ENCODE data around the gene KRT36.

The KRT36 gene

DNA sequence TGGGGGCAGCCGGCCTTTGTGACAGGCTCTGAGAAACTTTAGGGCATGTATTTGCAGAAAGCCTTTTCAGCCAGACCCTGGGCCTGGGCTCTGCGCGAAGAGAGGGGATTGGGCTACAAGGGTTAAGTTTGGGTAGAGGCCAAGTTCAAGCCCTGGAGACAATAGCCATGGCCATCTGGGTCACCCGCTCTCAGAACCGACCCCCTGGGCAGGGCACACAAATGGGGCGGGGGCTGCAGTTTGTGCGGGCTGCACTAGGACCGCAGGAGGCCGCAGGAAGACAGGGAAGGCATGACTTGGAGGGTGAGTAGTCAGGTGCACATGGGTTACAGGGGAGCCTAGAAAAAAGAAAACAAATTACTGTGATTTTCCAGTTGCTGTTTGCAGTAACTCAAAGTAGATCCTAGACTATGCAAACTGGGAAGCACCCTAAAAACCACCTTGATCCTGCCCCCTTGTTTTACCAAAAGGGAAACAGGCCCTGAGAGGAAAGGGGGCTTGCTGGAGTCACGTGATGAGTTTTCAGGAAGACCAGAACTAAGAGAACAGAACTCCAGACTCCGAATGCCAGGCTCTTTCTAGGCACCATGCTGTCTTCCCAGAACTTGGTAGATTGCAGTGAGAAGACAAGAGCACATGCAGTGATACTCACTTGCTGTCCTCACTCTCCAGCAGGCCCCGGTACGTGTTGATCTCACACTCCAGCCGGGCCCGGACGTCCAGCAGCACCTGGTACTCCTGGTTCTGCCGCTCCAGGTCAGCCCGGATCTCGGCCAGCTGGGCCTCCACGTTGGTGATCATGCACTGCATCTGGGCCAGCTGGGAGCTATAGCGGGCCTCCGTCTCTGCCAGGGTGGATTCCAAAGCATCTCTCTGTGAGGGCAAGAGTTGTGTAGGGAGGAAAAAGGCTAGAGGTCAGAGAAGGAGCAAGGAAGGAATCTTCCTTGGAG, 12.6 kb downstream of the KRT36 start:
- DNase-seq (ENCODE audit: low read depth) = no peak

DNA sequence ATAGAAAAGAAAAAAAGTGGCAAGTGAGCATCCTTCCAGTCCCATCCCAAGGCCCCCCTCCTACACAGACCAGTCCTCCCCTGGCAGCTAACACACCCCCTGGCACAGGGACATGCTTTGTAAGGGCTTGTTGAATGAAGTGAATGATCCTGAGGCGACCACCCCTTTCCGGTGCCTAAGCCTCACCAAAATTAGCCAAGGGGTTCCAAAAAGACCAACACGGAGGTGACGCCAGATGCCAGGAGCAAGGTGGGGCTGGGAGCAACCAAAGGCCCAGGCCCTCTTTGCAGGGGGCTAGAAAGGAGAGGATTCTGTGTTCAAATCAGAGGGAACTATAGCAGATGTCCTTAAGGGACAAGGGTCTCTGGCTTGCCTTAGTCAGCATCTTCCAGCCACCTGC, 14.3 kb downstream of the KRT36 start:
- no peak for DNase-seq (ENCODE audit: low read depth)

DNA sequence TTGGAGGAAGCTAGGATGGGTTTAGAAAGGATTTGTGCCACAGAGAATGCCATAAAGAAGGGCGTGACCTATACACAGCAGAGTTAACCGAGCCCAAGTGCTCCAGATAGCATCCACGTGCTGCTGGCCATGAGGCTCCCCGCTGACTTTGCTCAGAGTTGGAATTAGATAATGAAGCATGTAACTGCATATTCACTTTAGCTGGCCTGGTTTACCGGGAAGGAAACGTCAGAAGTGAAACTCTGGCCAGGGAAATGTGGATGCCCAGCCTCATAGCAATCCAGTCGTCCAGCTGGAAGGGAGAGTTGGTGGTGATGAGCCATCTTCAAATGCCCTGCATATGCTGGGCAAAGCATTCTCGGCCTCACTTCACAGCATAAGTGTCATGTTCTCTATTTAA, 14.8 kb downstream of the KRT36 start:
- peak; percentile 45 for DNase-seq (ENCODE audit: low read depth)

DNA sequence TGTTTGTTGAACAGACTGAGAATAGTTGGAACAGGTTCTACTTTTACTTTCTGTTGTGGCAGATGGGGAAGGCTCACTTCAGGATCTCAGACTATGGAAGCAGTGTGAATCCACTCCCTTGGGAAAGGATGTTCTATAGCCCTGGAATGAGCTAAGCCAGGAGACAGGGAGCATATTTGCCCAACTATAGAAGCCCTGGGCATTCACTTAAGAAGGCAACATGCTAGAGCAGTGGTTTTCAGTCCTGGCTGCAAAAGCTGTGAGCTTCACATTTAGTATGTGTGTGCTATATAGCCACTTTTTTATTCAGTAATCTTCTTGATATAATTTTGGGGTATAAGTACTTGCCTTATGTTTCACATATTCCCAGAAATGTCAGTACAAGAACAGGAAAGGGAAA, 21.4 kb downstream of the KRT36 start:
- DNase-seq (ENCODE audit: low read depth) = no peak

DNA sequence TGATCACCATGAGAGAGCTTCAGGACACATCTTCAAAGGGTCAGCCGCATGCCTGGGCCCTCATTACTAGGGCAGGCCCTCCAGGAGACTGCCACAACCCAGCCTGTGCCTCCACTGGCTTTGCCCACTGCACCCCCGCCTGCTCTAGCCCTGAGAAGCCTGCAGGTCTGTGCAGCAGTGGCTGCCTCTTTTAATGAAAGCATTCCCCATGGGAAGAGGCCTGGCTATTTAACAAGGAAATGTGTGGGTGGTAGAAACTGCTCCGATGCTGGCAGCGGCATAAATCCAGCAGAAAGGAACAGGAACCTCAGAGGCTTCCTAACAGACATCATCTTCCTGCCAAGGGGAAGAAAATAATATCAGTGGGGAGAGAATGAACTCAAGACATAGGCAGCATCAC, 22.1 kb downstream of the KRT36 start:
- no peak for DNase-seq (ENCODE audit: low read depth)

- DNase-seq (ENCODE audit: low read depth) = no peak
Observed at GRCh38 chr17:41466988-41467387, 22.7 kb downstream of the KRT36 start, which contains the start of gene KRT32. TSS of gene KRT32 (minus strand) at chr17:41467386. CDS start at chr17:41467325, 61 bp downstream.

DNA sequence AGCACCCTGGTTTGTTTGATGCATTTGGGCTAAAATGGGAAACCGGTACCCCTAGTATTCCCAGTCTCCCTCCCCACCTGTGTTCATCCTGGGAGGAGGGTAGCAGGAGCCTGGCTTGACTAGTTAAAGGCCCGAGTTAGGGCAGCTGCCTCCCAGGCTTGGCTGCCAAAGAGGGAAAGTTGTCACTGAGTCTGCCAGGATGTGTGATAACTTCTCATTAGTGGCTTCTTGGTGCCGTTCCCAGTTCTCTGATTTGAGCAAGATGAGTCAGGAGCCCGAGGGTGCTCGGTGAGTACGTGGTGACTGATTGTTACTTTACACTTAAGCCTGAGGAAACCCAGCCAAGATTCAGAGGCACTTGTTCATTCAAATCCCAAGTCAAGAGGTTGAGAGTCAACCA, 25.0 kb downstream of the KRT36 start:
- DNase-seq (ENCODE audit: low read depth) = peak; percentile 82

DNA sequence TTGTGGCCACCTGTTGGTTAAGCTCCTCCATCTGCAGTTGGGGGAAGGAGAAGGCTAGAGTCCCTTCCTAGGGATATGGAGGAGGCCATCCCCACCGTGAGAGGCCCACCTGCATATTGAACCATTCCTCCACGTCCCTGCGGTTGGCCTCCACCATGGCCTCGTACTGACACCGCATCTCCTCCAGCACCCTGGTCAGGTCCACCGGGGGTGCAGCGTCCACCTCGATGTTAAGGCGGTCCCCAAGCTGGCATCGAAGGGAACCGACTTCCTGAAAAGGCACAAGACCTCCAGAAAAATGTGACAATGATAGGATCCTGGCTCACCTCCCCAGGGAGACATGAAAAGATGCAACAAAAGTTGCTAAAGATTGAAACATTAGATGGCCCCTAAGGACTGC, 25.5 kb downstream of the KRT36 start:
- DNase-seq (ENCODE audit: low read depth) = no peak

- DNase-seq (ENCODE audit: low read depth) = no peak
Observed at GRCh38 chr17:41463746-41464145, 26.0 kb downstream of the KRT36 start.

DNA sequence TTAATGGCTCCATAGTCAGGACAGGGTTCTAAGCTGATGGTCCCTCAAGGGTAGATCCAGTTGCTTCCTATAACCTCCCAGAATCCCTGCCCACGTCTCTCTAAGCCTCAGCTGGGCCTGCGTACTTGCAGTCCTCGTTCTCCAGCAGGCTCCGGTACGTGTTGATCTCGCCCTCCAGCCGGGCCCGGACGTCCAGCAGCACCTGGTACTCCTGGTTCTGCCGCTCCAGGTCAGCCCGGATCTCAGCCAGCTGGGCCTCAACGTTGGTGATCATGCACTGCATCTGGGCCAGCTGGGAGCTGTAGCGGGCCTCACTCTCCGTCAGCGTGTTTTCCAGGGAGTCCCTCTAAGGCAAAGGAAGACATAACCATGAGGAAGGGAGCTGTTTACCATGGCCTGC, 27.0 kb downstream of the KRT36 start:
- no peak for DNase-seq (ENCODE audit: low read depth)

GRCh38 chr17:41457676-41458075, 32.0 kb downstream of the KRT36 start:
- DNase-seq (ENCODE audit: low read depth) = no peak

GRCh38 chr17:41456204-41456603, 33.5 kb downstream of the KRT36 start:
- no peak for DNase-seq (ENCODE audit: low read depth)

DNA sequence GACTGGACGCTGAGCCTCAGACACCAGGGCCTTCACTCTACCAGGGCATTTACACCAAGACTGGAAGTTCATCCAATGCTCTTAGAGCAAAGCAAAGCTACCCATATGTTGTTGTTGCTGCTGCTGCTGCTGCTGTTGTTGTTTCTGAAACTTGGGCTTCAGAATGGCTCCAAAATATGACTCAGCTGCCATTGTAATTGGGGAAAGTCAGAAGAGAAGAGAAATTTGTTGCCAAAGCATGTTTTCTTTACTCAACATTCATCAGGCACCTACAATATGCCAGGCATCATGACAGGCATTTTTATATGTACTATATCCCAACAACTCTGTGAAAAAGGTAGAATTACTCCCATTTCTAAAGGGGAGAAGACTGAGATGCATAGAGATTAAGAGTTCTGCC, 34.5 kb downstream of the KRT36 start:
- peak; percentile 52 for DNase-seq (ENCODE audit: low read depth)

DNA sequence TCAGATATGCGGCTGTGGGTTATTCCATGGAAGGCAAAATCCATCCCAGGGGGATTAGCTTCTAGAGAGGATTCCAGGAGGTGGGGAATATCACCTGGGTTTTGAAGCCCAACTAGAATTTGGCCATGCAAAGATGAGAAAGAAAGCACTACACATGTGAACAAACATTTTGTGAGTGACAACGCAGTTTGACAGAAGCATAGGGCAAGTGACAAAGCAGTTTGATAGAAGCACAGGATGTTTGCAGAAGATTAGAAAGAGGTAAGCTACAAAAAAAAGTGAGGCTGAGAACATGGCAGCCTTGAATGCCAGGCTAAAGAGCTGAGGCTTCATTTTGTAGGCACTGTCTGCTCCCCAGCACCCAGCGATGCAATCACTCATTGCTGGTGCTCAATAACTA, 36.6 kb downstream of the KRT36 start:
- no peak for DNase-seq (ENCODE audit: low read depth)

GRCh38 chr17:41452281-41452680, 37.4 kb downstream of the KRT36 start:
- DNase-seq (ENCODE audit: low read depth) = no peak

- no peak for DNase-seq (ENCODE audit: low read depth)
Observed at GRCh38 chr17:41451154-41451728, 38.5 kb downstream of the KRT36 start.

DNA sequence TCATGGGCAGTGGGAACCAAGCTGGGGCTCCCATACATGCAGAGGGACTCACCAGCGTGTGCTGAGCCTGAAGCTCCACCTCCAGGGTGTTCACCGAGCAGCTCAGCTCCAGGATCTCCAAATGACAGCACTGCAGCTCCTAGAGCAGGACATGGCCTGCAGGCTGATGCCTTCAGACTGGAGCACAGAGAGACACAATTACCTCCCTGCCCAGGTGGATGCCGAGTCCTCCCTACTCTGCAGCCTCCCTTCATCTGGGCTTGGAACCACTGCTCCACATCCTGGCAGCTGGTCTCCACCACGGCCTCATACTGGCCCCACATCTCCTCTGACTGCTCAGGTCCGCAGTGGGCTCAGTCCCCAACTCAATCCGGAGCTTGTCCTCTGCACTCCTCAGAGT, 40.7 kb downstream of the KRT36 start:
- no peak for DNase-seq (ENCODE audit: low read depth)

DNA sequence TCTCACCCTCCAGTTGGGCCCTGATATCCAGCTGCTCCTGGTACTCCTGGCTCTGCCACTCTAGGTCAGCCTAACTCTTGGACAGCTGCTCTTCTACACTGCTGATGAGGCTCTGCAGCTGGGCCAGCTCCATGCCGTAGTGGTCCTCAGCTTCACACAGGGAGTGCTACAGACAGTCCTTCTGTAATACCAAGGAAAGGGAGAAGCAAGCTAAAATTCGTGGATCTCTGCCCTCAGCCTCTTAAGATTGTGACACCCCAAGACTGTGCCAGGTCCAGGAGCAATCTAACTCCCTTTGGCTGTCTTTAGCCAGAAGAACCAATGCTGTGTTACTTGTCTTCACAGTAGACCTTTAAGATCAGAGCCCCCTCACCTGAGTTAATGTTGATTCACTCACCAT, 41.2 kb downstream of the KRT36 start:
- DNase-seq (ENCODE audit: low read depth) = no peak

- no peak for DNase-seq (ENCODE audit: low read depth)
Observed at GRCh38 chr17:41446806-41447205, 42.9 kb downstream of the KRT36 start.

DNA sequence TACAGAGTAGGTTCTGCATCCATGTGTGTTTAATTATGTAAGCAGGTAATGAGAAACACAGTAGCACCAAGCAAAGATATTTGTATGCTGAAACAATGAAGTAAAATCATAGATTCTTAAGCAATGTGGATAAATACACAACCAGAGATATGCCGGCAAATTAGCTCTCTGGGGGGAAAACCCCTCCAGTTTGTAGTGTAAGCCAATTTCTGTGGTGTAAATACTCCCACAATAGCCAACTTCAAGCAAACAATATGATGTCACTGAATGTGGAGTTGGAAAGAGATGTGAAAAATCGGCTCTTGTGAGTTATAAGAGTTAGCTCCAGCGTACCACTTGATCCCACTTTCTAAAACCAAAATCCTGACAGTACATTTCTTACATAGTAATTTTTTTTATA, 45.1 kb downstream of the KRT36 start:
- no peak for DNase-seq (ENCODE audit: low read depth)

GRCh38 chr17:41444186-41444585, 45.5 kb downstream of the KRT36 start:
- DNase-seq (ENCODE audit: low read depth) = peak; percentile 36

GRCh38 chr17:41442739-41443138, 47.0 kb downstream of the KRT36 start:
- DNase-seq (ENCODE audit: low read depth) = peak; percentile 85

DNA sequence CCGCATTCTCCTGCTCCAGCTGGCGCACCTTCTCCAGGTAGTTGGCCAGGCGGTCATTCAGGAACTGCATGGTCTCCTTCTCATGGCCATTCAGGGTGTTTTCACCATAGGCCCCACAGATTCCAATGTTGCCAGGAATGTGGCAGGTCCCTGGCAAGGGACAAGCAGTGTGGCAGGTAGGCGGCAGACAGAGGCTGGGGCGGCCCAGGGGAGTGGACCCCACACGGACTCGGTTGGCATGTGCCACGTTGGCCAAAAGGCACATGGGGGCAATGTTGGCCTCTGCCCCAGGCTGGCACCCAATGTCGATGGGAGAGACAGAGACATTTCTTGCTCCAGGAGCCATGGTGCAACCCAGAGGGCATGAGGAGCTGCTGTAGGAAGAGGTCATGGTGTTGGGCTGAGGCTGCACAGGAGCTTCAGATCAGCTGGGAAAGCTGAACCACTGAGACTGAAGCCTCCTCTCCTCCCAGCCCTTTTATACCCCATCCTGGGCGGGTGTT, 49.1 kb downstream of the KRT36 start, which contains the start of gene KRT38:
Gene KRT38 (minus strand): TSS at position 453 of the 503 bp plus-strand sequence. CDS start 62 bp downstream, at position 391.
- DNase-seq (ENCODE audit: low read depth) = no peak

Measured in fibroblast of gingiva (primary cell).